Fibroblast of lung (primary cell): Measurements from ENCODE around the gene MRPL39. TPM values are rescaled to one million over a fixed set of nuclear protein-coding genes. Genes with fewer than 3 reads are reported as not detected.
A peak's percentile ranks its signal among the peaks of the same experiment; 100 is the strongest.

Source experiments
- DNase-seq, 2 donors: peaks; one replicate each; pipeline versions ENCODE4 v3.0.0 to v3.0.0-alpha.2; 2010; ENCODE audit warnings: low read depth in 2 of 2
- H2AFZ ChIP-seq: 2 replicates; pipeline ENCODE4 v1.5.1; 2012; ENCODE audit warnings: low read length, control low read depth, inconsistent platforms
- H3K27ac ChIP-seq: 2 replicates; pipeline ENCODE4 v1.5.1; 2011; ENCODE audit warnings: low read length, control low read depth; ENCODE audit not compliant: insufficient read depth
- H3K27me3 ChIP-seq: 2 replicates; pipeline ENCODE4 v1.5.1; 2011; ENCODE audit warnings: mild to moderate bottlenecking, low read length; ENCODE audit not compliant: control insufficient read depth, insufficient read depth
- H3K36me3 ChIP-seq: 2 replicates; pipeline ENCODE4 v1.5.1; 2011; ENCODE audit warnings: low read length; ENCODE audit not compliant: control insufficient read depth, insufficient read depth
- H3K4me1 ChIP-seq: 2 replicates; pipeline ENCODE4 v1.5.1; 2011; ENCODE audit warnings: low read length; ENCODE audit not compliant: control insufficient read depth, insufficient read depth; ENCODE audit errors: extremely low read depth
- H3K4me2 ChIP-seq: 2 replicates; pipeline ENCODE4 v1.5.1; 2011; ENCODE audit warnings: low read length, control low read depth; ENCODE audit not compliant: insufficient read depth; ENCODE audit errors: extremely low read depth
- H3K4me3 ChIP-seq, 4 experiments: fragments of 200-600 bp in 1 of 4; sonication (generic) in 1 of 4; replicated peaks in 1 of 4; 2 replicates each; pipeline ENCODE4 v1.5.1; 2011 to 2016; ENCODE audit warnings: low read length in 4 of 4, low read depth in 3 of 4, mild to moderate bottlenecking in 3 of 4, control low read depth in 2 of 4, inconsistent platforms in 1 of 4, mixed read lengths in 1 of 4; ENCODE audit not compliant: insufficient read depth in 1 of 4; ENCODE audit errors: control extremely low read depth in 1 of 4
- H3K79me2 ChIP-seq: 2 replicates; pipeline ENCODE4 v1.5.1; 2012; ENCODE audit warnings: mild to moderate bottlenecking, low read length, inconsistent platforms; ENCODE audit not compliant: control insufficient read depth, insufficient read depth
- H3K9ac ChIP-seq: 2 replicates; pipeline ENCODE4 v1.5.1; 2011; ENCODE audit warnings: mild to moderate bottlenecking, low read length, control low read depth; ENCODE audit not compliant: insufficient read depth
- H3K9me3 ChIP-seq: 2 replicates; pipeline ENCODE4 v1.5.1; 2012; ENCODE audit warnings: low read depth, low read length; ENCODE audit not compliant: control insufficient read depth, insufficient read depth
- H4K20me1 ChIP-seq: 2 replicates; pipeline ENCODE4 v1.5.1; 2011; ENCODE audit warnings: low read length; ENCODE audit not compliant: control insufficient read depth, insufficient read depth; ENCODE audit errors: extremely low read depth
- CTCF ChIP-seq, 2 donors: IDR thresholded peaks in 1 of 2; conservative IDR thresholded peaks in 1 of 2; 1 replicate in 1 of 2; 2 replicates in 1 of 2; pipeline ENCODE4 v1.5.1; 2011 to 2012; ENCODE audit warnings: low read length in 2 of 2, control low read depth in 1 of 2, inconsistent platforms in 1 of 2, low read depth in 1 of 2, mild to moderate bottlenecking in 1 of 2
- EZH2 ChIP-seq: IDR thresholded peaks from 2 replicates; pipeline ENCODE4 v1.5.1; 2012; ENCODE audit warnings: low read length, control low read depth, mild to moderate bottlenecking; ENCODE audit errors: missing control alignments
- polyA minus RNA-seq: library from RNA; depleted of rRNA, polyadenylated mRNA; stranded (reverse); fragments of >200 nt; gene quantifications from 2 replicates; pipeline ENCODE4 v1.2.3, GENCODE V29; 2011; ENCODE audit warnings: low replicate concordance
- polyA plus RNA-seq, 2 donors: library from polyadenylated mRNA; depleted of rRNA in 1 of 2; stranded (reverse) in 1 of 2; unstranded in 1 of 2; fragments of >200 nt; gene quantifications; 2 replicates each; pipeline ENCODE4 v1.2.1, GENCODE V29; 2011 to 2012; ENCODE audit warnings: missing spikeins in 1 of 2
- total RNA-seq: library from RNA; depleted of rRNA; stranded (reverse); fragments of >200 nt; gene quantifications from 2 replicates; pipeline ENCODE4 v1.2.1, GENCODE V29; 2014

Gene MRPL39
- total RNA-seq (34.5 and 43.9 TPM in 2 replicates), polyA plus RNA-seq (30.5 and 36.3 TPM in 2 replicates), polyA minus RNA-seq (1.5 and 1.6 TPM in 2 replicates)
- polyA plus RNA-seq (2012), result 30.2 and 41.0 TPM in 2 replicates

GRCh38 chr21:25607151-25608043 lies at the start of gene MRPL39:
Gene MRPL39, minus strand, starts transcription at chr21:25607481. Its CDS starts 6 bp downstream, at chr21:25607475.
- H4K20me1 ChIP-seq, result no peaks in the 10 kb centered on the region
- peak within 1 kb of the TSS; percentile 84 for H3K27ac ChIP-seq
- H3K9ac ChIP-seq, result peak within 1 kb of the TSS; percentile 86
- no peaks in the 10 kb centered on the region for H3K27me3 ChIP-seq
- peaks cover 10% of the 10 kb centered on the region for H3K79me2 ChIP-seq
- peaks cover 3% of the 10 kb centered on the region for H3K36me3 ChIP-seq
- peaks cover 4% of the 10 kb centered on the region for H3K4me1 ChIP-seq
- TF ChIP-seq CTCF (conservative IDR thresholded peaks at IDR 0.05 in 1 of 2, IDR thresholded peaks at IDR 0.05 in 1 of 2; ENCODE audit: low read depth in 1 of 2, low read length in 2 of 2), result peak; percentile 63 to 78
- no peak for TF ChIP-seq EZH2
- peak within 1 kb of the TSS; percentile 74 for H3K4me2 ChIP-seq
- H3K9me3 ChIP-seq, result no peaks in the 10 kb centered on the region
- peak within 1 kb of the TSS; percentile 93 for H2AFZ ChIP-seq
- H3K4me3 ChIP-seq, result peak within 1 kb of the TSS; percentile 73 to 86 (median 84)
- peak; percentile 90 to 91 for DNase-seq

- Histone ChIP-seq H3K4me1 (no peaks in the 10 kb centered on the region), H3K9me3 (no peaks in the 10 kb centered on the region), H3K27me3 (no peaks in the 10 kb centered on the region), H3K4me3 (no peak overlapping the region), H3K79me2 (no peaks in the 10 kb centered on the region), H3K27ac (no peak overlapping the region), H3K4me2 (no peak overlapping the region), H3K9ac (no peak overlapping the region), H3K36me3 (no peaks in the 10 kb centered on the region), H4K20me1 (no peaks in the 10 kb centered on the region), H2AFZ (no peak overlapping the region)
- DNase-seq, result no peak
- TF ChIP-seq EZH2, result no peak
- no peak for TF ChIP-seq CTCF (conservative IDR thresholded peaks at IDR 0.05 in 1 of 2, IDR thresholded peaks at IDR 0.05 in 1 of 2; ENCODE audit: low read depth in 1 of 2, low read length in 2 of 2)
Observed at GRCh38 chr21:25656412-25656811, 49.1 kb upstream of the MRPL39 start.

GRCh38 chr21:25649146-25649545 lies 41.9 kb upstream of the MRPL39 start:
- H4K20me1 ChIP-seq, result no peaks in the 10 kb centered on the region
- no peaks in the 10 kb centered on the region for H3K27me3 ChIP-seq
- H3K36me3 ChIP-seq, result no peaks in the 10 kb centered on the region
- no peak overlapping the region for H3K9ac ChIP-seq
- no peak overlapping the region for H3K27ac ChIP-seq
- DNase-seq, result no peak
- no peak overlapping the region for H3K4me2 ChIP-seq
- no peaks in the 10 kb centered on the region for H3K4me1 ChIP-seq
- no peak for TF ChIP-seq CTCF (conservative IDR thresholded peaks at IDR 0.05 in 1 of 2, IDR thresholded peaks at IDR 0.05 in 1 of 2; ENCODE audit: low read depth in 1 of 2, low read length in 2 of 2)
- TF ChIP-seq EZH2, result no peak
- H3K79me2 ChIP-seq, result no peaks in the 10 kb centered on the region
- H3K9me3 ChIP-seq, result no peaks in the 10 kb centered on the region
- no peak overlapping the region for H2AFZ ChIP-seq
- no peak overlapping the region for H3K4me3 ChIP-seq
